ENCODE results near the gene SELENON.

GRCh38 chr1:25816112-25816718 is 16.2 kb downstream of the SELENON start:
- no peak for TF ChIP-seq POLR2AphosphoS5 (IDR thresholded peaks at IDR 0.05)
- TF ChIP-seq, protein P1, sequence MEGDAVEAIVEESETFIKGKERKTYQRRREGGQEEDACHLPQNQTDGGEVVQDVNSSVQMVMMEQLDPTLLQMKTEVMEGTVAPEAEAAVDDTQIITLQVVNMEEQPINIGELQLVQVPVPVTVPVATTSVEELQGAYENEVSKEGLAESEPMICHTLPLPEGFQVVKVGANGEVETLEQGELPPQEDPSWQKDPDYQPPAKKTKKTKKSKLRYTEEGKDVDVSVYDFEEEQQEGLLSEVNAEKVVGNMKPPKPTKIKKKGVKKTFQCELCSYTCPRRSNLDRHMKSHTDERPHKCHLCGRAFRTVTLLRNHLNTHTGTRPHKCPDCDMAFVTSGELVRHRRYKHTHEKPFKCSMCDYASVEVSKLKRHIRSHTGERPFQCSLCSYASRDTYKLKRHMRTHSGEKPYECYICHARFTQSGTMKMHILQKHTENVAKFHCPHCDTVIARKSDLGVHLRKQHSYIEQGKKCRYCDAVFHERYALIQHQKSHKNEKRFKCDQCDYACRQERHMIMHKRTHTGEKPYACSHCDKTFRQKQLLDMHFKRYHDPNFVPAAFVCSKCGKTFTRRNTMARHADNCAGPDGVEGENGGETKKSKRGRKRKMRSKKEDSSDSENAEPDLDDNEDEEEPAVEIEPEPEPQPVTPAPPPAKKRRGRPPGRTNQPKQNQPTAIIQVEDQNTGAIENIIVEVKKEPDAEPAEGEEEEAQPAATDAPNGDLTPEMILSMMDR (IDR thresholded peaks at IDR 0.05), result no peak
- TF ChIP-seq POLR2A (IDR thresholded peaks at IDR 0.05), result no peak
- no peak for TF ChIP-seq EP300 (IDR thresholded peaks at IDR 0.05)

Measured in suprapubic skin (tissue), 4 donors.